Bone marrow (tissue), 2 donors: ENCODE data around the gene LHPP.

Experiments
- DNase-seq, 2 donors: peaks; one replicate each; lab custom pipeline; 2025; lab: John Stamatoyannopoulos, UW

The LHPP gene

GRCh38 chr10:124658591-124659242, 197.1 kb downstream of the LHPP start:
- DNase-seq: no peak

DNA sequence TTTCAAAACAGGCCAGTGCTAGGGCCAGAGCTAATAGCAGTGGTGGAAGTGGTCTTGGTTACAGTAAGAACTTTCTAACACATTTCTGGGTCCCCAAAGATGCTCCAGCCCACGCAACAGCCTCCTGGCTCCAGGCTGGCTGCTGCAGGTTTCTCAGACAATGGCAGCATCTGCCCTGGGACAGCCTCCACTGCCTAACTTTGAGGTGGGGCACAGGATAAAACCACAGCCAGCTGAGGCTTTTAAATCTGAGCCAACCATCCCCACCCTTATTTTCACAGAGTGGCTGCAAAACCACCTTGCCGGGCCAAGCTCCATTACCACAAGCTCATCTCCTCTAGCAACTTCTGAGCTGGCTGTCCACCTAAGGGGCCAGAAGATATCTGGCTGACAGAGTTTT, 197.8 kb downstream of the LHPP start:
- DNase-seq: no peak

DNA sequence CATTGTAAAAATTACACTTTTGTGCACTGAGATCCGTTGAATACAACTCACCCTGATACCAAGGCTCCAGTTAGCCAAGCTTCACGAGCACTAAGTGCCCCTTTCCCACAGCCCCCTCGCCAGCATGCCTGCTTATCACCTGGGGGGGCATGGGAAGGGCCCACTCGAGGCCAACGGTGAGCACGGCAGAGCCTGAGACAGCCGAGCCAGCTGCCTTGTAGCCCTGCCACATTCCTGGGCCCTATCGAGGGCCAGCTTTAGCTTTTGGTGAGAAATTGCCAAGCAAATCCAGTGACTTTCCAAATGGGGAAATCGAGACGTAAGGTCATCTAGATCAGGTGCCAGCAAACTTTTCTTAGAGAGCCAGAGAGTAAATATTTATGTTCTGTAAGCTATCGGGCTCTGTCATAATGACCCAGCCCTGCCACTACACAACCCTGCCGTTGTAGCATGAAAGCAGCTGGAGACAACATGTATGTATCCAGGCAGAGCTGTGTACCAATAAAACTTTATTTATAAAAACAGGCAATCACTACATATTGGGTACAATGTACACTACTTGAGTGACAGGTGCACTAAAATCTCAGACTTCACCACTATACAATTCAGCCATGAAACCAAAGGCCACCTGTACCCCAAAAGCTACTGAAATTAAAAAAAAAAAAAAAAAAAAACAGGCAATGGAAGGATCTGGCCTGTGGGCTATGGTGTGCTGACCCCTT, 198.9 kb downstream of the LHPP start:
- no peak for DNase-seq

DNA sequence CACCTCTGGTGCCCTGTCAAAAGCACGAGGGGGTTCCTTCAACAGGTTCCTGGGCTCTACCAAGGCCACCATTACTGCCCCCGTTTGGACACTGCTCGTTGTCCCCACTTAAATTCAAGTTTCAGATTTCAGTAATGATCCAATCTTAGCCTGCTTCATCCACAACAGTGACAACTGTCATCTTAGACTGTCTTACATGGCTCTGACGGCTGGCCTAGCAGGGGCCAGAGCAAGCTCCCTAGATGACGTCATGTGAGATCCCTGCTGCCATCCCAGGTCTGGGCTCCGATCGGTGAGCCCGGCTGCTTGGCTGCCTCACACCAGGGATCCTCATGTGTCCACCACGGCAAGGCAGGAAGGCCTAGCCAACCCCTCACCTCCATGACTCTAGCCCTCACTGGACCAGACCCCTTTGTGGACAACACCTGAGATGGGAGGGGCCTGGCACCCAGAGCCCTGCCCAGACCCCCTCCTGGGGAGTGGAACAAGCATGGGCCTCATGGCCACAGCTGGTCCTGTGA, 200.1 kb downstream of the LHPP start:
- no peak for DNase-seq

- DNase-seq: no peak
These were observed 201.6 kb downstream of the LHPP start for GRCh38 chr10:124663228-124663627.
